ENCODE results near the gene ATP6V1G1. TPM values are rescaled to one million over a fixed set of nuclear protein-coding genes. Genes with fewer than 3 reads are reported as not detected.

ATP6V1G1 gene
- total RNA-seq, 4 donors from 2014 or later: 90.9 to 310 (median 130) TPM

DNA sequence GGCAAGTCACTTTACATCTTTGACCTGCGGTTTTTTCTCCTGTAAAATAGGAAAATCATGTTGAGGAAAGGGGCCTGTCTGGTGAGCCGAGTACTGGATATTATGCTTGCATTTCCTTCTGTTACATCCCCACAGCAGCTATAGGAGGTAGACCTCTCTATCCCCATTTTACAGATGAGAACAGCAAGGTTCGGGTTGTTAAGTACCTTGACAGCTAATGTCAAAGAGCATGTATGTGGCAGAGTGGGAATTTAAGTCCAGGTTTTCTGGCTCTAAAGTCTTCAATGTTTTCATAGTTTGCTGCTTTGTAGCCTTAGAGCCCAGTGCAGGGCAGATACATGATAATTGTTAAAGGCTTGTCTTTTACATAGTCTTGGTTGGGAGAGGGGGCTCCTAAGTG lies 26.4 kb downstream of the ATP6V1G1 start:
- intact Hi-C loops (cut with DNase I; ENCODE audit: low total_unique reads): no loop called here
- H3K27ac ChIP-seq: no peak overlapping the region

DNA sequence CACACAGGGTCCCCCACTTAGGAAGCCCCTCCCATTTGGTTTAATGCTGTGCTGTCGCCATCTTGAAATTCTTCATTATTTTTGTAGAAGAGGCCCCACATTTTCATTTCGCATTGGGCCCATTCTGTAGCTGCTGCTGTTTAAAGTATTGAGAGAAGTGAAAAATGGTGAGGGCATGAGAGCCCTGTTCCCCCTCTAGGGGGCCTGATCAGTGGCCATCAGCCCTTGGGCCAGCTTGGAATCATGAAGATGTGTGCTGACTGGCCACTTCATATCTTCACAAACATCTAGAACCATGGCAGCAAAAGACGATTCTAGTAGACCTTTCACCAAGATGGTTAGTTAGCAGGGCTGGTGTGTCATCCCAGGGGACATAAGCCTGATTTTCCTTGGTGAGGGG lies 26.8 kb downstream of the ATP6V1G1 start:
- no peak for DNase-seq
- Histone ChIP-seq H3K27me3 (no peaks in the 10 kb centered on the region), H3K4me1 (no peaks in the 10 kb centered on the region), H3K4me3 (no peak overlapping the region), H3K27ac (no peak overlapping the region), H3K9me3 (no peaks in the 10 kb centered on the region), H3K36me3 (no peaks in the 10 kb centered on the region)
- intact Hi-C loops (cut with DNase I; ENCODE audit: low total_unique reads): no loop called here
- TF ChIP-seq, protein P1, sequence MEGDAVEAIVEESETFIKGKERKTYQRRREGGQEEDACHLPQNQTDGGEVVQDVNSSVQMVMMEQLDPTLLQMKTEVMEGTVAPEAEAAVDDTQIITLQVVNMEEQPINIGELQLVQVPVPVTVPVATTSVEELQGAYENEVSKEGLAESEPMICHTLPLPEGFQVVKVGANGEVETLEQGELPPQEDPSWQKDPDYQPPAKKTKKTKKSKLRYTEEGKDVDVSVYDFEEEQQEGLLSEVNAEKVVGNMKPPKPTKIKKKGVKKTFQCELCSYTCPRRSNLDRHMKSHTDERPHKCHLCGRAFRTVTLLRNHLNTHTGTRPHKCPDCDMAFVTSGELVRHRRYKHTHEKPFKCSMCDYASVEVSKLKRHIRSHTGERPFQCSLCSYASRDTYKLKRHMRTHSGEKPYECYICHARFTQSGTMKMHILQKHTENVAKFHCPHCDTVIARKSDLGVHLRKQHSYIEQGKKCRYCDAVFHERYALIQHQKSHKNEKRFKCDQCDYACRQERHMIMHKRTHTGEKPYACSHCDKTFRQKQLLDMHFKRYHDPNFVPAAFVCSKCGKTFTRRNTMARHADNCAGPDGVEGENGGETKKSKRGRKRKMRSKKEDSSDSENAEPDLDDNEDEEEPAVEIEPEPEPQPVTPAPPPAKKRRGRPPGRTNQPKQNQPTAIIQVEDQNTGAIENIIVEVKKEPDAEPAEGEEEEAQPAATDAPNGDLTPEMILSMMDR (IDR thresholded peaks at IDR 0.05): no peak
- no peak for TF ChIP-seq POLR2A (IDR thresholded peaks at IDR 0.05)

More for the DNA sequence above, 26.4 kb downstream of the ATP6V1G1 start:
- TF ChIP-seq, protein P1 (IDR thresholded peaks at IDR 0.05): no peak
- TF ChIP-seq POLR2A (IDR thresholded peaks at IDR 0.05): no peak
- no peaks in the 10 kb centered on the region for H3K9me3 ChIP-seq
- H3K27me3 ChIP-seq: no peaks in the 10 kb centered on the region
- H3K4me1 ChIP-seq: no peaks in the 10 kb centered on the region
- DNase-seq: no peak
- H3K36me3 ChIP-seq: no peaks in the 10 kb centered on the region
- H3K4me3 ChIP-seq: no peak overlapping the region

DNA sequence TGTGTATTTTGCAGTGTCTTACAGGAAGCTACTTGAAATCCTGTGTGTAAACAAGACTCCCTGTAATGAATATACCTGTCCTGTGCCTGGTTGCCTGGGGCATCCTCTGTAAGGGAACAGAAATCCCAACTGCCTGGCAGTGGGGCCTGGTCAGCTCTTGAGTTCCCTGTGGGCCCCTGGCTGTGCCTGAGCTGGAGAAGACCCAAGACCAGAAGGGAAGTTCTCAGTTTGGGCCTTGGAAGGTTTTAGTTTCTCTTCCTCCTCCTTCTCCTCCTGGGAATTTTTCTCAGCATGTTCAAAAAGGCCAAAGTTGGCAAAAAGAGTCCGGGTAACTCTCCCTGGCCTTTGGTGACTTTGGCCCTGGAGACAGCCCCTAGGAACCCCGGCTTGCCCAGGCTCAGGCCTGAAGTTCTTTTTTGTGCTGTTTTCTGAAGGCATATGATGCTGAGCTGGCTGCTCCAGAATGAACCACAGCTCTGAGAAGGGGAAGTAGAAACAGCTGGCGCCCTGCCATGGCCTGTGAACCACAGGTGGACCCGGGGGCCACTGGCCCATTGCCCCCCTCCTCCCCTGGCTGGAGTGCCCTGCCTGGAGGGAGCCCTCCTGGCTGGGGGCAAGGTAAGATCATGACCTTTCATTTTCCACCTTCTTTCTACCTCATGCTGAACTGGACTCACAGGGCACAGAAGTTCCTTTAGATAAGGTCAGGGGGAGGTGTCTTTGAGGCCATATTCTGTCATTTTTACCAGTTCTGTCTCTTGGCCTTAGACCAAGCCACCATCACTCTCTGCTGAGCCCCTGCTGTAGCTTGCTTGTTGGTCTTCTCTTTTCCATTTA lies 29.3 kb downstream of the ATP6V1G1 start:
- H3K27ac ChIP-seq: no peak overlapping the region
- no peaks in the 10 kb centered on the region for H3K4me1 ChIP-seq
- peak in 1 of 2 donors; percentile 28 for DNase-seq
- H3K36me3 ChIP-seq: no peaks in the 10 kb centered on the region
- TF ChIP-seq POLR2A (IDR thresholded peaks at IDR 0.05): no peak
- no peak overlapping the region for H3K4me3 ChIP-seq
- intact Hi-C loops (cut with DNase I; ENCODE audit: low total_unique reads): no loop called here
- no peaks in the 10 kb centered on the region for H3K9me3 ChIP-seq
- H3K27me3 ChIP-seq: no peaks in the 10 kb centered on the region

GRCh38 chr9:114619191-114619761 lies 31.7 kb downstream of the ATP6V1G1 start:
- TF ChIP-seq POLR2A (IDR thresholded peaks at IDR 0.05): no peak
- TF ChIP-seq, protein P1 (IDR thresholded peaks at IDR 0.05): no peak
- Histone ChIP-seq H3K4me1 (no peaks in the 10 kb centered on the region), H3K9me3 (no peaks in the 10 kb centered on the region), H3K36me3 (no peaks in the 10 kb centered on the region), H3K4me3 (no peak overlapping the region), H3K27ac (peak overlapping the region in 1 of 2 donors; percentile 56), H3K27me3 (no peaks in the 10 kb centered on the region)
- no peak for DNase-seq
- intact Hi-C loops (cut with DNase I; ENCODE audit: low total_unique reads): no loop called here

DNA sequence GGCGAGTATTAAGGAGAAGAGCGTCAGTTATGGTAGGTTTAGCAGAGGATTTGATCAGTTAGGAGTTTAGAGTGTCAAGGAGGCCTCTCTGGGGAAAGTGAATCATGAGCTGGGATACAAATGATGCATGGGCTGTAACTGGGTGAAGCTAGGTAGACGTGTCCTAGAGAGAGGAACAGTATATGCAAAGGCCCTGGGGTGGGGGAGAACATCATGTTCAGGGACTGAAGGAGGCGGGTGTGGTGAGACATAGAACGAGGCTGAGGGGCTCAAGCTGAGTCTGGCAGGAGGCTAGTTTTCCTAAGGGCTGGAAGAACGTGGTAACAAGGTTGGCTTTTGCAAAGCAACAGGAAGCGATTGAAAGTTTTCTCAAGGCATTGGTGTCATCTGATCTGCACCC lies 34.0 kb downstream of the ATP6V1G1 start:
- TF ChIP-seq POLR2A (IDR thresholded peaks at IDR 0.05): no peak
- TF ChIP-seq, protein P1 (IDR thresholded peaks at IDR 0.05): no peak
- Histone ChIP-seq H3K9me3 (no peaks in the 10 kb centered on the region), H3K27ac (no peak overlapping the region), H3K27me3 (no peaks in the 10 kb centered on the region), H3K4me3 (no peak overlapping the region), H3K4me1 (no peaks in the 10 kb centered on the region), H3K36me3 (no peaks in the 10 kb centered on the region)
- intact Hi-C loops (cut with DNase I; ENCODE audit: low total_unique reads): no loop called here
- no peak for DNase-seq

Data from uterus (tissue), 4 donors.